ENCODE results near the gene LUC7L. TPM values are rescaled to one million over a fixed set of nuclear protein-coding genes. Genes with fewer than 3 reads are reported as not detected.
"Not testable (repeated sequence)": the region's sequence is repeated elsewhere in the genome, so short reads cannot be mapped to it uniquely, and the experiment has no call there.

Gene LUC7L
- total RNA-seq, 4 donors from 2014 or later = 85.1 to 316 (median 153) TPM

DNA sequence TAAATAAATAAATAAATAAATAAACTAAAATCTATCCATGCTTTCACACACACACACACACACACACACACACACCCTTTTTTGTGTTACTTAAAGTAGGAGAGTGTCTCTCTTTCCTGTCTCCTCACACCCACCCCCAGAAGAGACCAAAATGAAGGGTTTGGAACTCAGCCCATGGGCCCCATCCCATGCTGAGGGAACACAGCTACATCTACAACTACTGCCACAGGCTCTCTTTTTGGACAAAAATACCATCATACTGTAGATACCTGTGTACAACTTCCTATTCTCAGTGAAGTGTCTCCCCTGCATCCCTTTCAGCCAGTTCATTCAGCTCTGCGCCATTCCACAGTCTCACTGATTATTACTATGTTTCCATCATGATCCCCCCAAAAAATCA is 58.5 kb downstream of the LUC7L start:
- peaks cover 84% of the 10 kb centered on the region for H3K27me3 ChIP-seq
- no peak overlapping the region for H3K27ac ChIP-seq
- no peaks in the 10 kb centered on the region for H3K36me3 ChIP-seq

GRCh38 chr16:170088-170507 is 59.2 kb downstream of the LUC7L start:
- in situ Hi-C loops (cut with MboI; ENCODE audit: low pct_ligation_motif_present in 1 of 4, low pct_unique_long_range_greater_than_20kb in 1 of 4, low sequenced_read_pairs in 3 of 4); H3K36me3 ChIP-seq; H3K27ac ChIP-seq; H3K4me3 ChIP-seq; DNase-seq; H3K9me3 ChIP-seq; intact Hi-C loops (cut with DNase I; ENCODE audit: low total_unique reads): not testable (repeated sequence)
- WGBS, 2 donors (ENCODE audit: low coverage in 1 of 2) = 0 to 14% methylated on average over 1 to 4 of the region's 5 CpGs
- Histone ChIP-seq H3K27me3 (peaks cover 84% of the 10 kb centered on the region), H3K4me1 (peaks cover 13 to 15% (median 14%) of the 10 kb centered on the region in 4 donors)

More for the DNA sequence above, 58.5 kb downstream of the LUC7L start:
- intact Hi-C loops (cut with DNase I; ENCODE audit: low total_unique reads) = no loop called here
- in situ Hi-C loops (cut with MboI; ENCODE audit: low pct_ligation_motif_present in 1 of 4, low pct_unique_long_range_greater_than_20kb in 1 of 4, low sequenced_read_pairs in 3 of 4) = no loop called here
- Histone ChIP-seq H3K9me3 (no peaks in the 10 kb centered on the region), H3K4me1 (peaks cover 6 to 8% (median 7%) of the 10 kb centered on the region in 4 donors), H3K4me3 (no peak overlapping the region)
- WGBS, 2 donors (ENCODE audit: low coverage in 1 of 2) = 0 to 33% methylated on average over 1 of the region's 1 CpG
- DNase-seq = no peak
- TF ChIP-seq, protein P1, sequence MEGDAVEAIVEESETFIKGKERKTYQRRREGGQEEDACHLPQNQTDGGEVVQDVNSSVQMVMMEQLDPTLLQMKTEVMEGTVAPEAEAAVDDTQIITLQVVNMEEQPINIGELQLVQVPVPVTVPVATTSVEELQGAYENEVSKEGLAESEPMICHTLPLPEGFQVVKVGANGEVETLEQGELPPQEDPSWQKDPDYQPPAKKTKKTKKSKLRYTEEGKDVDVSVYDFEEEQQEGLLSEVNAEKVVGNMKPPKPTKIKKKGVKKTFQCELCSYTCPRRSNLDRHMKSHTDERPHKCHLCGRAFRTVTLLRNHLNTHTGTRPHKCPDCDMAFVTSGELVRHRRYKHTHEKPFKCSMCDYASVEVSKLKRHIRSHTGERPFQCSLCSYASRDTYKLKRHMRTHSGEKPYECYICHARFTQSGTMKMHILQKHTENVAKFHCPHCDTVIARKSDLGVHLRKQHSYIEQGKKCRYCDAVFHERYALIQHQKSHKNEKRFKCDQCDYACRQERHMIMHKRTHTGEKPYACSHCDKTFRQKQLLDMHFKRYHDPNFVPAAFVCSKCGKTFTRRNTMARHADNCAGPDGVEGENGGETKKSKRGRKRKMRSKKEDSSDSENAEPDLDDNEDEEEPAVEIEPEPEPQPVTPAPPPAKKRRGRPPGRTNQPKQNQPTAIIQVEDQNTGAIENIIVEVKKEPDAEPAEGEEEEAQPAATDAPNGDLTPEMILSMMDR (IDR thresholded peaks at IDR 0.05) = no peak
- TF ChIP-seq EP300 (IDR thresholded peaks at IDR 0.05; ENCODE audit: low read depth) = no peak
- TF ChIP-seq POLR2A (IDR thresholded peaks at IDR 0.05) = no peak

- Histone ChIP-seq H3K36me3 (no peaks in the 10 kb centered on the region), H3K4me3 (no peak overlapping the region), H3K4me1 (peaks cover 15 to 16% (median 16%) of the 10 kb centered on the region in 4 donors), H3K27ac (no peak overlapping the region), H3K27me3 (peaks cover 78% of the 10 kb centered on the region), H3K9me3 (no peaks in the 10 kb centered on the region)
- 63% methylated on average over 3 of the region's 3 CpGs; no CpG with 5 or more reads in 1 of the 2 donors for WGBS, 2 donors (ENCODE audit: low coverage in 1 of 2)
- intact Hi-C loops (cut with DNase I; ENCODE audit: low total_unique reads) (no loop called here), in situ Hi-C loops (cut with MboI; ENCODE audit: low pct_ligation_motif_present in 1 of 4, low pct_unique_long_range_greater_than_20kb in 1 of 4, low sequenced_read_pairs in 3 of 4) (no loop called here)
- no peak for TF ChIP-seq POLR2AphosphoS5 (IDR thresholded peaks at IDR 0.05)
- TF ChIP-seq, protein P1 (IDR thresholded peaks at IDR 0.05) = no peak
- no peak for TF ChIP-seq POLR2A (IDR thresholded peaks at IDR 0.05)
- TF ChIP-seq EP300 (IDR thresholded peaks at IDR 0.05; ENCODE audit: low read depth) = no peak
- DNase-seq = no peak
These were observed 60.2 kb downstream of the LUC7L start for GRCh38 chr16:169014-169413.

DNA sequence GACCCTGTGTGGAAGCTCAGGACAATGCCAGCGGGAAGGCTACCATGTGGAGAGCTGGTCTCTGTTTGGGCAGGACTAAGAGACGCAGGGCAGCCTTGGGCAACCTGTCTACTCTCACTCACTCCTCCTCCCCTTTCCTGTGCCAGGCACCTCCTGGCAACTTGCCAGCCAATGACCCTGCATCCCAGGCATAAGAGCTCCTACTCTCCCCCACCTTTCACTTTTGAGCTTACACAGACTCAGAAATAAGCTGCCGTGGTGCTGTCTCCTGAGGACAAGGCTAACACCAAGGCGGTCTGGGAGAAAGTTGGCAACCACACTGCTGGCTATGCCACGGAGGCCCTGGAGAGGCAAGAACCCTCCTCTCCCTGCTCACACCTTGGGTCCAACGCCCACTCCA is 60.8 kb downstream of the LUC7L start:
- no peaks in the 10 kb centered on the region for H3K36me3 ChIP-seq
- WGBS, 2 donors (ENCODE audit: low coverage in 1 of 2) = 54% methylated on average over 6 of the region's 6 CpGs; no CpG with 5 or more reads in 1 of the 2 donors
- H3K9me3 ChIP-seq = no peaks in the 10 kb centered on the region
- H3K27ac ChIP-seq = no peak overlapping the region
- H3K4me1 ChIP-seq = peaks cover 15 to 16% (median 16%) of the 10 kb centered on the region in 4 donors
- TF ChIP-seq EP300 (IDR thresholded peaks at IDR 0.05; ENCODE audit: low read depth) = no peak
- TF ChIP-seq, protein P1 (IDR thresholded peaks at IDR 0.05) = no peak
- TF ChIP-seq POLR2A (IDR thresholded peaks at IDR 0.05) = no peak
- DNase-seq = no peak
- in situ Hi-C loops (cut with MboI; ENCODE audit: low pct_ligation_motif_present in 1 of 4, low pct_unique_long_range_greater_than_20kb in 1 of 4, low sequenced_read_pairs in 3 of 4) = no loop called here
- intact Hi-C loops (cut with DNase I; ENCODE audit: low total_unique reads) = no loop called here
- peaks cover 74% of the 10 kb centered on the region for H3K27me3 ChIP-seq
- no peak overlapping the region for H3K4me3 ChIP-seq

DNA sequence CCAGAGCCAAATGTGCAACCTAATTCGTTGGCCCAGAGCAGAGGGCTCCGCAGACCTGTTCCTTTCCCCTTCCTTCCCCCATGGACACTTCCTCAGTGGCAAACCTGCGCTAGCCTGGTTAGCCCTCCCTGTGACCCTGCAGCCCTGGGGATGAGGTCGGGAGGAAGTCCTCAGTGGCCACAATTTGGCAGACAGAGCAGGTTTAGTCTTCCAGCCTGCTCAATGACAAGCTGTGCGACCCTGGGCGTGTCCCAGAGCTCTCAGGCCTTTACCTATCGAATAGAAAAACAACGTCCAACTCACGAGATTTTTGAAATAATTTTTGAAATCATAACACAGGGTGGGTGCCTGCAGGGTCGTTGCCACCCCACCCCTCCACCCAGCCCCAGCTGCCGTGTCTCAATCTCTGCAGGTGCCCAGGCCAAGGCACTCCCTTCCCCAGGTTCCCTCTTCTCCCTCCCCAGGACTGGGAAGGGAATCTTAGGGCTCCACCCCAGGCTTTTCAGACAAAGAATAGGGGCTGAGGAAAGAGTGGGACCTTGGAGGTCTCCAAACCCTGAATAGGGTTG is 62.0 kb downstream of the LUC7L start:
- Histone ChIP-seq H3K9me3 (no peaks in the 10 kb centered on the region), H3K27ac (no peak overlapping the region), H3K4me1 (peaks cover 15 to 16% (median 16%) of the 10 kb centered on the region in 4 donors), H3K36me3 (no peaks in the 10 kb centered on the region), H3K4me3 (no peak overlapping the region), H3K27me3 (peaks cover 79% of the 10 kb centered on the region)
- DNase-seq = no peak
- WGBS, 2 donors (ENCODE audit: low coverage in 1 of 2) = 12% methylated on average over 11 of the region's 11 CpGs; no CpG with 5 or more reads in 1 of the 2 donors
- in situ Hi-C loops (cut with MboI; ENCODE audit: low pct_ligation_motif_present in 1 of 4, low pct_unique_long_range_greater_than_20kb in 1 of 4, low sequenced_read_pairs in 3 of 4) (no loop called here), intact Hi-C loops (cut with DNase I; ENCODE audit: low total_unique reads) (no loop called here)
- TF ChIP-seq POLR2AphosphoS5 (IDR thresholded peaks at IDR 0.05) (no peak), EP300 (IDR thresholded peaks at IDR 0.05; ENCODE audit: low read depth) (no peak), POLR2A (IDR thresholded peaks at IDR 0.05) (no peak)
- TF ChIP-seq, protein P1 (IDR thresholded peaks at IDR 0.05) = no peak
